ENCODE data around the gene CYP2A13. TPM values are rescaled to one million over a fixed set of nuclear protein-coding genes. Genes with fewer than 3 reads are reported as not detected.
"Not testable (repeated sequence)": the region's sequence is repeated elsewhere in the genome, so short reads cannot be mapped to it uniquely, and the experiment has no call there.

Gene CYP2A13
- total RNA-seq, 1 experiment from 2014 or later, result 0.63 TPM

DNA sequence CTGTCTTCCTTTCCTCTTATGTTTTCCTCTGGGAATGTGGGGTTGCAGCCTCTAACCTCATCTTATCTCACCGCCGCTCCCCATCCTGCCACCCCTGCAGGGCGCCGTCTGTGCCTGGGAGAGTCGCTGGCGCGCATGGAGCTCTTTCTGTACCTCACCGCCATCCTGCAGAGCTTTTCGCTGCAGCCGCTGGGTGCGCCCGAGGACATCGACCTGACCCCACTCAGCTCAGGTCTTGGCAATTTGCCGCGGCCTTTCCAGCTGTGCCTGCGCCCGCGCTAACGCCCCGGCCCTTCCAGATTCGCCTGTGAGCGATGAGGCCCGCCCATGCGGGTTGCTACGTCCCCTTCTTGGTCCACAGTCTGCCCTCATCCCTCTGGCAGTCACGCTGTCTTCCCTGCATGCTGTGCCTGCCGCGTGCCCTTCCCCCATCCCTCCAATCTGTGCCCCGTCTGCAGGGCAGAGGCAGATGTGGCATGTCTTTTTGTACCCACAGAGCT lies 39.6 kb downstream of the CYP2A13 start:
- not testable (repeated sequence) for H3K56ac ChIP-seq (ENCODE audit: insufficient read length, low read depth, low read length); H2BK20ac ChIP-seq (ENCODE audit: low read depth, low read length, poor library complexity, severe bottlenecking); H3K14ac ChIP-seq (ENCODE audit: insufficient read depth, low read length); H3K4ac ChIP-seq (ENCODE audit: low read depth, low read length); H4K5ac ChIP-seq (ENCODE audit: insufficient read length, low read depth, low read length); H2BK120ac ChIP-seq (ENCODE audit: low read depth, low read length, poor library complexity, severe bottlenecking); H3K36me3 Mint-ChIP-seq (ENCODE audit: insufficient read depth in 1 of 3, low read depth in 3 of 3); H3T11ph ChIP-seq (ENCODE audit: low read length); H3K4me2 ChIP-seq (ENCODE audit: insufficient read depth, insufficient read length, low read length); H3K23me2 ChIP-seq (ENCODE audit: insufficient read length, low read depth, low read length, poor library complexity, severe bottlenecking); H2AFZ ChIP-seq (ENCODE audit: low read length); H3K4me1 ChIP-seq (ENCODE audit: insufficient read depth, low read length); H2BK15ac ChIP-seq (ENCODE audit: low read depth, low read length); H3K23ac ChIP-seq (ENCODE audit: insufficient read length, low read depth, low read length); H3K9me3 ChIP-seq (ENCODE audit: control insufficient read depth, low read depth, low read length); H2BK5ac ChIP-seq (ENCODE audit: insufficient read length, low read length); H3K79me2 ChIP-seq (ENCODE audit: insufficient read depth, low read length); H3K27ac ChIP-seq (ENCODE audit: insufficient read length, low read depth, low read length); H2AK5ac ChIP-seq (ENCODE audit: insufficient read length, low read length); H2BK12ac ChIP-seq (ENCODE audit: insufficient read length, low read depth, low read length); H4K91ac ChIP-seq (ENCODE audit: insufficient read length, low read depth, low read length); H3K9ac ChIP-seq (ENCODE audit: extremely low read depth, insufficient read length, low read length); H3K79me1 ChIP-seq (ENCODE audit: insufficient read depth, low read depth, low read length, poor library complexity, severe bottlenecking); H3K27me3 ChIP-seq (ENCODE audit: insufficient read depth, low read length); H4K8ac ChIP-seq (replicated peaks; ENCODE audit: insufficient read length, low read depth, low read length); H3K9me3 Mint-ChIP-seq; H4K20me1 ChIP-seq (ENCODE audit: control insufficient read depth, insufficient read depth, insufficient read length)
- peaks cover 29% of the 10 kb centered on the region for H3K27me3 Mint-ChIP-seq (ENCODE audit: low read depth)
- H3K27ac Mint-ChIP-seq, result peak overlapping the region; percentile 68 to 86 (median 85); a peak in 6 of 7 replicates
- peak; percentile 82 for DNase-seq
- peak overlapping the region; percentile 29 to 72; a peak in 4 of 5 replicates for H3K4me3 Mint-ChIP-seq
- TF ChIP-seq, protein P1, sequence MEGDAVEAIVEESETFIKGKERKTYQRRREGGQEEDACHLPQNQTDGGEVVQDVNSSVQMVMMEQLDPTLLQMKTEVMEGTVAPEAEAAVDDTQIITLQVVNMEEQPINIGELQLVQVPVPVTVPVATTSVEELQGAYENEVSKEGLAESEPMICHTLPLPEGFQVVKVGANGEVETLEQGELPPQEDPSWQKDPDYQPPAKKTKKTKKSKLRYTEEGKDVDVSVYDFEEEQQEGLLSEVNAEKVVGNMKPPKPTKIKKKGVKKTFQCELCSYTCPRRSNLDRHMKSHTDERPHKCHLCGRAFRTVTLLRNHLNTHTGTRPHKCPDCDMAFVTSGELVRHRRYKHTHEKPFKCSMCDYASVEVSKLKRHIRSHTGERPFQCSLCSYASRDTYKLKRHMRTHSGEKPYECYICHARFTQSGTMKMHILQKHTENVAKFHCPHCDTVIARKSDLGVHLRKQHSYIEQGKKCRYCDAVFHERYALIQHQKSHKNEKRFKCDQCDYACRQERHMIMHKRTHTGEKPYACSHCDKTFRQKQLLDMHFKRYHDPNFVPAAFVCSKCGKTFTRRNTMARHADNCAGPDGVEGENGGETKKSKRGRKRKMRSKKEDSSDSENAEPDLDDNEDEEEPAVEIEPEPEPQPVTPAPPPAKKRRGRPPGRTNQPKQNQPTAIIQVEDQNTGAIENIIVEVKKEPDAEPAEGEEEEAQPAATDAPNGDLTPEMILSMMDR (conservative IDR thresholded peaks at IDR 0.05), result peak; percentile 61
- peaks cover 21 to 51% of the 10 kb centered on the region in 2 experiments for H3K4me1 Mint-ChIP-seq
- peak overlapping the region; percentile 79 for H3K18ac ChIP-seq (ENCODE audit: insufficient read length, low read depth, low read length)
- WGBS (ENCODE audit: extremely low coverage, insufficient read length, low lambda C conversion rate), result no CpG with 5 or more reads among the region's 29 CpGs
